Measurements from ENCODE around the gene ZFP92. TPM values are rescaled to one million over a fixed set of nuclear protein-coding genes. Genes with fewer than 3 reads are reported as not detected.

Gene ZFP92
- total RNA-seq, 5 donors from 2014 or later (not counting 1 experiment from before 2014, with no cell fraction given), result 0.60 to 1.4 (median 1.2) TPM

- H3K4me1 Mint-ChIP-seq, result peaks cover 0 to 1% (median 0%) of the 10 kb centered on the region in 3 donors
- ATAC-seq (replicated peaks in 1 of 4), result no peak
- no peaks in the 10 kb centered on the region for H3K36me3 Mint-ChIP-seq
- no peaks in the 10 kb centered on the region for H3K9me3 ChIP-seq
- H3K4me3 ChIP-seq (ENCODE audit: control insufficient read depth in 1 of 2, extremely low read depth in 1 of 2, low read length in 1 of 2), result no peak overlapping the region
- H3K27me3 ChIP-seq (replicated peaks in 1 of 2; ENCODE audit: control insufficient read depth in 2 of 2, extremely low read depth in 1 of 2, insufficient read depth in 2 of 2, low read length in 1 of 2), result peaks cover 0 to 2% of the 10 kb centered on the region in 2 experiments
- no peak overlapping the region for H3K4me3 Mint-ChIP-seq
- WGBS (ENCODE audit: insufficient coverage), result no CpG with 5 or more reads among the region's 3 CpGs
- no peak for DNase-seq
- no peak overlapping the region for H3K27ac ChIP-seq (ENCODE audit: low read length)
- no peak overlapping the region for H3K27ac Mint-ChIP-seq
- H3K9me3 Mint-ChIP-seq, result no peaks in the 10 kb centered on the region
- peaks cover 6 to 25% of the 10 kb centered on the region in 2 donors for H3K27me3 Mint-ChIP-seq
- POLR2A ChIA-PET, result no interaction called here
- no peaks in the 10 kb centered on the region for H3K4me1 ChIP-seq (ENCODE audit: control insufficient read depth in 1 of 2, extremely low read depth in 1 of 2, insufficient read depth in 2 of 2, low read length in 2 of 2)
- no peaks in the 10 kb centered on the region for H3K36me3 ChIP-seq (ENCODE audit: control insufficient read depth in 2 of 2, extremely low read depth in 1 of 2, insufficient read depth in 1 of 2, low read length in 1 of 2)
- CTCF ChIA-PET, result no interaction called here
Measured at GRCh38 chrX:153371256-153371655, 40.0 kb upstream of the ZFP92 start.

- Mint-ChIP-seq H3K36me3 (no peaks in the 10 kb centered on the region), H3K27ac (no peak overlapping the region), H3K4me3 (no peak overlapping the region), H3K4me1 (peaks cover 0 to 1% (median 0%) of the 10 kb centered on the region in 3 donors), H3K9me3 (peaks cover 0 to 3% (median 0%) of the 10 kb centered on the region in 3 donors), H3K27me3 (peaks cover 6 to 26% of the 10 kb centered on the region in 2 donors)
- no peak overlapping the region for H3K27ac ChIP-seq (ENCODE audit: low read length)
- H3K4me3 ChIP-seq (ENCODE audit: control insufficient read depth in 1 of 2, extremely low read depth in 1 of 2, low read length in 1 of 2), result no peak overlapping the region
- H3K27me3 ChIP-seq (replicated peaks in 1 of 2; ENCODE audit: control insufficient read depth in 2 of 2, extremely low read depth in 1 of 2, insufficient read depth in 2 of 2, low read length in 1 of 2), result peaks cover 0 to 2% of the 10 kb centered on the region in 2 experiments
- no peak for ATAC-seq (replicated peaks in 1 of 4)
- no peaks in the 10 kb centered on the region for H3K4me1 ChIP-seq (ENCODE audit: control insufficient read depth in 1 of 2, extremely low read depth in 1 of 2, insufficient read depth in 2 of 2, low read length in 2 of 2)
- H3K9me3 ChIP-seq, result no peaks in the 10 kb centered on the region
- H3K36me3 ChIP-seq (ENCODE audit: control insufficient read depth in 2 of 2, extremely low read depth in 1 of 2, insufficient read depth in 1 of 2, low read length in 1 of 2), result no peaks in the 10 kb centered on the region
- POLR2A ChIA-PET, result no interaction called here
- CTCF ChIA-PET, result no interaction called here
- DNase-seq, result no peak
Measured at GRCh38 chrX:153372949-153373348, 38.3 kb upstream of the ZFP92 start.

GRCh38 chrX:153374426-153374825 is 36.8 kb upstream of the ZFP92 start:
- no peaks in the 10 kb centered on the region for H3K36me3 ChIP-seq (ENCODE audit: control insufficient read depth in 2 of 2, extremely low read depth in 1 of 2, insufficient read depth in 1 of 2, low read length in 1 of 2)
- H3K9me3 ChIP-seq, result no peaks in the 10 kb centered on the region
- H3K4me3 ChIP-seq (ENCODE audit: control insufficient read depth in 1 of 2, extremely low read depth in 1 of 2, low read length in 1 of 2), result no peak overlapping the region
- Mint-ChIP-seq H3K27me3 (peaks cover 4 to 21% of the 10 kb centered on the region in 2 donors), H3K27ac (no peak overlapping the region), H3K36me3 (no peaks in the 10 kb centered on the region), H3K9me3 (peaks cover 0 to 3% (median 0%) of the 10 kb centered on the region in 3 donors), H3K4me1 (peaks cover 0 to 1% (median 0%) of the 10 kb centered on the region in 3 donors), H3K4me3 (no peak overlapping the region)
- POLR2A ChIA-PET, result no interaction called here
- ATAC-seq (replicated peaks in 1 of 4) (no peak), DNase-seq (no peak)
- no peaks in the 10 kb centered on the region for H3K4me1 ChIP-seq (ENCODE audit: control insufficient read depth in 1 of 2, extremely low read depth in 1 of 2, insufficient read depth in 2 of 2, low read length in 2 of 2)
- H3K27me3 ChIP-seq (replicated peaks in 1 of 2; ENCODE audit: control insufficient read depth in 2 of 2, extremely low read depth in 1 of 2, insufficient read depth in 2 of 2, low read length in 1 of 2), result peaks cover 0 to 2% of the 10 kb centered on the region in 2 experiments
- no CpG with 5 or more reads among the region's 7 CpGs for WGBS (ENCODE audit: insufficient coverage)
- CTCF ChIA-PET, result no interaction called here
- no peak overlapping the region for H3K27ac ChIP-seq (ENCODE audit: low read length)

- Histone ChIP-seq H3K9me3 (no peaks in the 10 kb centered on the region), H3K4me3 (ENCODE audit: control insufficient read depth in 1 of 2, extremely low read depth in 1 of 2, low read length in 1 of 2) (no peak overlapping the region), H3K36me3 (ENCODE audit: control insufficient read depth in 2 of 2, extremely low read depth in 1 of 2, insufficient read depth in 1 of 2, low read length in 1 of 2) (no peaks in the 10 kb centered on the region), H3K4me1 (ENCODE audit: control insufficient read depth in 1 of 2, extremely low read depth in 1 of 2, insufficient read depth in 2 of 2, low read length in 2 of 2) (no peaks in the 10 kb centered on the region), H3K27me3 (replicated peaks in 1 of 2; ENCODE audit: control insufficient read depth in 2 of 2, extremely low read depth in 1 of 2, insufficient read depth in 2 of 2, low read length in 1 of 2) (peaks cover 0 to 2% of the 10 kb centered on the region in 2 experiments), H3K27ac (ENCODE audit: low read length) (no peak overlapping the region)
- 97% methylated on average over 4 of the region's 5 CpGs for WGBS (ENCODE audit: insufficient coverage)
- ATAC-seq (replicated peaks in 1 of 4) (no peak), DNase-seq (no peak)
- no peaks in the 10 kb centered on the region for H3K36me3 Mint-ChIP-seq
- H3K27me3 Mint-ChIP-seq, result peaks cover 1 to 18% of the 10 kb centered on the region in 2 donors
- CTCF ChIA-PET, result no interaction called here
- peaks cover 0 to 1% (median 0%) of the 10 kb centered on the region in 3 donors for H3K4me1 Mint-ChIP-seq
- POLR2A ChIA-PET, result no interaction called here
- peaks cover 0 to 3% (median 0%) of the 10 kb centered on the region in 3 donors for H3K9me3 Mint-ChIP-seq
- H3K4me3 Mint-ChIP-seq, result no peak overlapping the region
- H3K27ac Mint-ChIP-seq, result no peak overlapping the region
Measured at GRCh38 chrX:153375571-153375970, 35.7 kb upstream of the ZFP92 start.

GRCh38 chrX:153377727-153378126 is 33.5 kb upstream of the ZFP92 start:
- H3K36me3 Mint-ChIP-seq, result no peaks in the 10 kb centered on the region
- ChIA-PET POLR2A (no interaction called here), CTCF (no interaction called here)
- no CpG with 5 or more reads among the region's 3 CpGs for WGBS (ENCODE audit: insufficient coverage)
- Histone ChIP-seq H3K27me3 (replicated peaks in 1 of 2; ENCODE audit: control insufficient read depth in 2 of 2, extremely low read depth in 1 of 2, insufficient read depth in 2 of 2, low read length in 1 of 2) (peaks cover 0 to 2% of the 10 kb centered on the region in 2 experiments), H3K36me3 (ENCODE audit: control insufficient read depth in 2 of 2, extremely low read depth in 1 of 2, insufficient read depth in 1 of 2, low read length in 1 of 2) (no peaks in the 10 kb centered on the region), H3K27ac (ENCODE audit: low read length) (no peak overlapping the region), H3K9me3 (no peaks in the 10 kb centered on the region), H3K4me1 (ENCODE audit: control insufficient read depth in 1 of 2, extremely low read depth in 1 of 2, insufficient read depth in 2 of 2, low read length in 2 of 2) (no peaks in the 10 kb centered on the region), H3K4me3 (ENCODE audit: control insufficient read depth in 1 of 2, extremely low read depth in 1 of 2, low read length in 1 of 2) (no peak overlapping the region)
- no peaks in the 10 kb centered on the region for H3K4me1 Mint-ChIP-seq
- no peak overlapping the region for H3K27ac Mint-ChIP-seq
- ATAC-seq (replicated peaks in 1 of 4) (no peak), DNase-seq (no peak)
- H3K9me3 Mint-ChIP-seq, result peaks cover 0 to 3% (median 0%) of the 10 kb centered on the region in 3 donors
- peaks cover 0 to 7% of the 10 kb centered on the region in 2 donors for H3K27me3 Mint-ChIP-seq
- no peak overlapping the region for H3K4me3 Mint-ChIP-seq

- POLR2A ChIA-PET, result no interaction called here
- CTCF ChIA-PET, result no interaction called here
- no peaks in the 10 kb centered on the region for H3K4me1 Mint-ChIP-seq
- H3K27me3 Mint-ChIP-seq, result peaks cover 0 to 5% of the 10 kb centered on the region in 2 donors
- H3K36me3 ChIP-seq (ENCODE audit: control insufficient read depth in 2 of 2, extremely low read depth in 1 of 2, insufficient read depth in 1 of 2, low read length in 1 of 2), result no peaks in the 10 kb centered on the region
- no peak overlapping the region for H3K27ac Mint-ChIP-seq
- no CpG with 5 or more reads among the region's 4 CpGs for WGBS (ENCODE audit: insufficient coverage)
- H3K27me3 ChIP-seq (replicated peaks in 1 of 2; ENCODE audit: control insufficient read depth in 2 of 2, extremely low read depth in 1 of 2, insufficient read depth in 2 of 2, low read length in 1 of 2), result peaks cover 0 to 2% of the 10 kb centered on the region in 2 experiments
- H3K4me3 ChIP-seq (ENCODE audit: control insufficient read depth in 1 of 2, extremely low read depth in 1 of 2, low read length in 1 of 2), result no peak overlapping the region
- no peaks in the 10 kb centered on the region for H3K9me3 ChIP-seq
- DNase-seq (no peak), ATAC-seq (replicated peaks in 1 of 4) (no peak)
- H3K4me1 ChIP-seq (ENCODE audit: control insufficient read depth in 1 of 2, extremely low read depth in 1 of 2, insufficient read depth in 2 of 2, low read length in 2 of 2), result no peaks in the 10 kb centered on the region
- H3K9me3 Mint-ChIP-seq, result peaks cover 0 to 3% (median 0%) of the 10 kb centered on the region in 3 donors
- H3K27ac ChIP-seq (ENCODE audit: low read length), result no peak overlapping the region
- H3K4me3 Mint-ChIP-seq, result no peak overlapping the region
- no peaks in the 10 kb centered on the region for H3K36me3 Mint-ChIP-seq
Measured at GRCh38 chrX:153378607-153379006, 32.7 kb upstream of the ZFP92 start.

GRCh38 chrX:153379508-153379907 is 31.8 kb upstream of the ZFP92 start:
- Histone ChIP-seq H3K36me3 (ENCODE audit: control insufficient read depth in 2 of 2, extremely low read depth in 1 of 2, insufficient read depth in 1 of 2, low read length in 1 of 2) (no peaks in the 10 kb centered on the region), H3K27ac (ENCODE audit: low read length) (no peak overlapping the region), H3K4me1 (ENCODE audit: control insufficient read depth in 1 of 2, extremely low read depth in 1 of 2, insufficient read depth in 2 of 2, low read length in 2 of 2) (no peaks in the 10 kb centered on the region), H3K9me3 (no peaks in the 10 kb centered on the region), H3K4me3 (ENCODE audit: control insufficient read depth in 1 of 2, extremely low read depth in 1 of 2, low read length in 1 of 2) (no peak overlapping the region), H3K27me3 (replicated peaks in 1 of 2; ENCODE audit: control insufficient read depth in 2 of 2, extremely low read depth in 1 of 2, insufficient read depth in 2 of 2, low read length in 1 of 2) (peaks cover 0 to 2% of the 10 kb centered on the region in 2 experiments)
- Mint-ChIP-seq H3K36me3 (no peaks in the 10 kb centered on the region), H3K9me3 (peaks cover 0 to 3% (median 0%) of the 10 kb centered on the region in 3 donors), H3K27ac (no peak overlapping the region), H3K27me3 (peaks cover 0 to 5% of the 10 kb centered on the region in 2 donors), H3K4me3 (no peak overlapping the region), H3K4me1 (no peaks in the 10 kb centered on the region)
- POLR2A ChIA-PET, result no interaction called here
- DNase-seq (no peak), ATAC-seq (replicated peaks in 1 of 4) (no peak)
- WGBS (ENCODE audit: insufficient coverage), result 77% methylated on average over 4 of the region's 9 CpGs
- CTCF ChIA-PET, result no interaction called here

Data from T-cell (primary cell).